Measurements from ENCODE around the gene COL4A2. TPM values are rescaled to one million over a fixed set of nuclear protein-coding genes. Genes with fewer than 3 reads are reported as not detected.
"Not testable (repeated sequence)": the region's sequence is repeated elsewhere in the genome, so short reads cannot be mapped to it uniquely, and the experiment has no call there.

The COL4A2 gene
- total RNA-seq, 1 experiment from 2014 or later, result 35.0 TPM

- DNase-seq (ENCODE audit: extremely low read depth, low read depth), result no peak
These were observed 140.7 kb downstream of the COL4A2 start for GRCh38 chr13:110447801-110448200.

- DNase-seq (ENCODE audit: extremely low read depth, low read depth), result no peak
These were observed 141.1 kb downstream of the COL4A2 start for GRCh38 chr13:110448230-110448629.

- no peak for DNase-seq (ENCODE audit: extremely low read depth, low read depth)
These were observed 141.6 kb downstream of the COL4A2 start for GRCh38 chr13:110448677-110449076.

- DNase-seq (ENCODE audit: extremely low read depth, low read depth), result no peak
These were observed 142.3 kb downstream of the COL4A2 start for GRCh38 chr13:110449219-110450015.

- no peak for DNase-seq (ENCODE audit: extremely low read depth, low read depth)
These were observed 143.2 kb downstream of the COL4A2 start for GRCh38 chr13:110450016-110450900.

- no peak for DNase-seq (ENCODE audit: extremely low read depth, low read depth)
These were observed 144.1 kb downstream of the COL4A2 start for GRCh38 chr13:110450941-110451730.

- not testable (repeated sequence) for DNase-seq (ENCODE audit: extremely low read depth, low read depth)
These were observed 146.0 kb downstream of the COL4A2 start for GRCh38 chr13:110453091-110453490.

GRCh38 chr13:110453797-110454196 lies 146.7 kb downstream of the COL4A2 start:
- DNase-seq (ENCODE audit: extremely low read depth, low read depth), result no peak

GRCh38 chr13:110454227-110454859 lies 147.3 kb downstream of the COL4A2 start:
- no peak for DNase-seq (ENCODE audit: extremely low read depth, low read depth)

GRCh38 chr13:110454956-110455355 lies 147.9 kb downstream of the COL4A2 start:
- no peak for DNase-seq (ENCODE audit: extremely low read depth, low read depth)

- DNase-seq (ENCODE audit: extremely low read depth, low read depth), result no peak
These were observed 148.4 kb downstream of the COL4A2 start for GRCh38 chr13:110455444-110455843.

GRCh38 chr13:110455941-110456340 lies 148.9 kb downstream of the COL4A2 start:
- DNase-seq (ENCODE audit: extremely low read depth, low read depth), result peak; percentile 88

GRCh38 chr13:110456550-110456949 lies 149.5 kb downstream of the COL4A2 start:
- DNase-seq (ENCODE audit: extremely low read depth, low read depth), result no peak

- no peak for DNase-seq (ENCODE audit: extremely low read depth, low read depth)
These were observed 150.3 kb downstream of the COL4A2 start for GRCh38 chr13:110457361-110457760.

GRCh38 chr13:110458017-110458416 lies 150.9 kb downstream of the COL4A2 start:
- DNase-seq (ENCODE audit: extremely low read depth, low read depth), result no peak

- DNase-seq (ENCODE audit: extremely low read depth, low read depth), result no peak
These were observed 151.7 kb downstream of the COL4A2 start for GRCh38 chr13:110458594-110459365.

- no peak for DNase-seq (ENCODE audit: extremely low read depth, low read depth)
These were observed 155.0 kb downstream of the COL4A2 start for GRCh38 chr13:110462091-110462490.

- DNase-seq (ENCODE audit: extremely low read depth, low read depth), result no peak
These were observed 156.1 kb downstream of the COL4A2 start for GRCh38 chr13:110463156-110463555.

GRCh38 chr13:110463871-110464510 lies 156.9 kb downstream of the COL4A2 start:
- DNase-seq (ENCODE audit: extremely low read depth, low read depth), result no peak

All from NCI-H460 (cell line).